BE2C (cell line): ENCODE data around the gene ACP3.
"Not testable (repeated sequence)": the region's sequence is repeated elsewhere in the genome, so short reads cannot be mapped to it uniquely, and the experiment has no call there.

Experiments
- DNase-seq: peaks from one replicate; pipeline ENCODE4 v3.0.0-alpha.2; 2020
- H3K27me3 ChIP-seq: fragments of 250-450 bp; sonication (Bioruptor Pico); 2 replicates; pipeline ENCODE4 v1.5.1; 2020; ENCODE audit warnings: mild to moderate bottlenecking
- H3K36me3 ChIP-seq: fragments of 250-450 bp; sonication (Bioruptor Pico); 2 replicates; pipeline ENCODE4 v1.5.1; 2020; ENCODE audit warnings: mild to moderate bottlenecking
- H3K4me1 ChIP-seq: fragments of 250-450 bp; sonication (Bioruptor Pico); 2 replicates; pipeline ENCODE4 v1.5.1; 2020
- H3K4me3 ChIP-seq: 2 replicates; pipeline ENCODE4 v1.5.1; 2011; ENCODE audit warnings: low read depth, low read length
- H3K9me3 ChIP-seq: fragments of 250-450 bp; sonication (Bioruptor Pico); 2 replicates; pipeline ENCODE4 v1.5.1; 2020
- CTCF ChIP-seq: IDR thresholded peaks from 2 replicates; pipeline ENCODE4 v1.5.1; 2012; ENCODE audit warnings: mild to moderate bottlenecking, low read depth, low read length

Gene ACP3

GRCh38 chr3:132360717-132361116 is 43.5 kb downstream of the ACP3 start:
- Histone ChIP-seq H3K27me3 (no peaks in the 10 kb centered on the region), H3K9me3 (no peaks in the 10 kb centered on the region), H3K4me3 (no peak overlapping the region), H3K36me3 (no peaks in the 10 kb centered on the region), H3K4me1 (peaks cover 4% of the 10 kb centered on the region; the same call in 1 of the 2 replicates)
- DNase-seq, result no peak
- TF ChIP-seq CTCF, result no peak

GRCh38 chr3:132362329-132362728 is 45.1 kb downstream of the ACP3 start:
- H3K4me3 ChIP-seq, result no peak overlapping the region

GRCh38 chr3:132368515-132368914 is 51.3 kb downstream of the ACP3 start:
- no peak for DNase-seq

More at GRCh38 chr3:132362329-132362728, 45.1 kb downstream of the ACP3 start:
- DNase-seq, result no peak
- H3K36me3 ChIP-seq, result no peaks in the 10 kb centered on the region
- TF ChIP-seq CTCF, result no peak
- no peaks in the 10 kb centered on the region for H3K27me3 ChIP-seq
- no peaks in the 10 kb centered on the region for H3K9me3 ChIP-seq
- peaks cover 4% of the 10 kb centered on the region; the same call in 1 of the 2 replicates for H3K4me1 ChIP-seq

GRCh38 chr3:132368962-132369361 is 51.8 kb downstream of the ACP3 start:
- DNase-seq, result no peak
- H3K36me3 ChIP-seq, result no peaks in the 10 kb centered on the region

More at GRCh38 chr3:132368515-132368914, 51.3 kb downstream of the ACP3 start:
- TF ChIP-seq CTCF, result no peak
- H3K36me3 ChIP-seq, result no peaks in the 10 kb centered on the region
- no peaks in the 10 kb centered on the region for H3K4me1 ChIP-seq
- no peaks in the 10 kb centered on the region for H3K27me3 ChIP-seq
- no peaks in the 10 kb centered on the region for H3K9me3 ChIP-seq
- H3K4me3 ChIP-seq, result no peak overlapping the region

GRCh38 chr3:132376945-132377354 is 59.7 kb downstream of the ACP3 start:
- DNase-seq, H3K27me3 ChIP-seq, H3K36me3 ChIP-seq, H3K4me3 ChIP-seq, H3K4me1 ChIP-seq, H3K9me3 ChIP-seq: not testable (repeated sequence)

More at GRCh38 chr3:132368962-132369361, 51.8 kb downstream of the ACP3 start:
- Histone ChIP-seq H3K27me3 (no peaks in the 10 kb centered on the region), H3K9me3 (no peaks in the 10 kb centered on the region), H3K4me1 (no peaks in the 10 kb centered on the region), H3K4me3 (no peak overlapping the region)
- TF ChIP-seq CTCF, result no peak

- Histone ChIP-seq H3K36me3 (no peaks in the 10 kb centered on the region), H3K9me3 (no peaks in the 10 kb centered on the region), H3K4me3 (no peak overlapping the region), H3K4me1 (no peaks in the 10 kb centered on the region), H3K27me3 (no peaks in the 10 kb centered on the region)
- DNase-seq, result no peak
- TF ChIP-seq CTCF, result no peak
These were observed 61.0 kb downstream of the ACP3 start for GRCh38 chr3:132378048-132378762.
